CMK (cell line): ENCODE measurements around the gene CLTC.
"Not testable (repeated sequence)": the region's sequence is repeated elsewhere in the genome, so short reads cannot be mapped to it uniquely, and the experiment has no call there.

ENCODE experiments used
- DNase-seq: peaks from one replicate; pipeline ENCODE4 v3.0.0-alpha.2; 2010; ENCODE audit warnings: low read depth

The CLTC gene

GRCh38 chr17:59634632-59635541, 15.2 kb downstream of the CLTC start:
- DNase-seq = no peak

- no peak for DNase-seq
These were observed 18.1 kb downstream of the CLTC start for GRCh38 chr17:59637611-59638310.

GRCh38 chr17:59638553-59638952, 18.9 kb downstream of the CLTC start:
- no peak for DNase-seq

- DNase-seq = no peak
These were observed 22.2 kb downstream of the CLTC start for GRCh38 chr17:59641799-59642484.

- no peak for DNase-seq
These were observed 22.9 kb downstream of the CLTC start for GRCh38 chr17:59642565-59642964.

GRCh38 chr17:59643159-59644140, 23.8 kb downstream of the CLTC start:
- DNase-seq = no peak

- no peak for DNase-seq
These were observed 27.6 kb downstream of the CLTC start for GRCh38 chr17:59647288-59647687.

- no peak for DNase-seq
These were observed 30.2 kb downstream of the CLTC start for GRCh38 chr17:59649886-59650285.

GRCh38 chr17:59650642-59651041, 30.9 kb downstream of the CLTC start:
- no peak for DNase-seq

- DNase-seq = no peak
These were observed 31.7 kb downstream of the CLTC start for GRCh38 chr17:59651346-59651745.

- DNase-seq = no peak
These were observed 32.4 kb downstream of the CLTC start for GRCh38 chr17:59652119-59652518.

GRCh38 chr17:59656624-59657023, 36.9 kb downstream of the CLTC start:
- DNase-seq = not testable (repeated sequence)

- DNase-seq = no peak
These were observed 46.5 kb downstream of the CLTC start for GRCh38 chr17:59666235-59666634.

GRCh38 chr17:59668816-59669215, 49.1 kb downstream of the CLTC start:
- DNase-seq = no peak

GRCh38 chr17:59669411-59669810, 49.7 kb downstream of the CLTC start:
- DNase-seq = no peak

- no peak for DNase-seq
These were observed 50.2 kb downstream of the CLTC start for GRCh38 chr17:59669944-59670343.

GRCh38 chr17:59671386-59671785, 51.7 kb downstream of the CLTC start:
- no peak for DNase-seq

- no peak for DNase-seq
These were observed 55.5 kb downstream of the CLTC start for GRCh38 chr17:59675231-59675630.

GRCh38 chr17:59676716-59677115, 57.0 kb downstream of the CLTC start:
- no peak for DNase-seq

- no peak for DNase-seq
These were observed 59.2 kb downstream of the CLTC start for GRCh38 chr17:59678918-59679317.

- no peak for DNase-seq
These were observed 60.6 kb downstream of the CLTC start for GRCh38 chr17:59680314-59680713.

GRCh38 chr17:59683283-59683682, 63.6 kb downstream of the CLTC start:
- DNase-seq = no peak
